ENCODE measurements around the gene SMAD3. TPM values are rescaled to one million over a fixed set of nuclear protein-coding genes. Genes with fewer than 3 reads are reported as not detected.

Gene SMAD3
- total RNA-seq, 1 donor from 2014 or later, result 89.3 TPM

- Histone ChIP-seq H3K27ac (peak overlapping the region; percentile 27 to 64), H3K27me3 (no peaks in the 10 kb centered on the region), H3K9me3 (no peaks in the 10 kb centered on the region), H3K4me3 (no peak overlapping the region), H3K4me1 (peaks cover 3 to 50% of the 10 kb centered on the region in 2 donors), H3K36me3 (peaks cover 0 to 16% of the 10 kb centered on the region in 2 donors)
- TF ChIP-seq, protein P1, sequence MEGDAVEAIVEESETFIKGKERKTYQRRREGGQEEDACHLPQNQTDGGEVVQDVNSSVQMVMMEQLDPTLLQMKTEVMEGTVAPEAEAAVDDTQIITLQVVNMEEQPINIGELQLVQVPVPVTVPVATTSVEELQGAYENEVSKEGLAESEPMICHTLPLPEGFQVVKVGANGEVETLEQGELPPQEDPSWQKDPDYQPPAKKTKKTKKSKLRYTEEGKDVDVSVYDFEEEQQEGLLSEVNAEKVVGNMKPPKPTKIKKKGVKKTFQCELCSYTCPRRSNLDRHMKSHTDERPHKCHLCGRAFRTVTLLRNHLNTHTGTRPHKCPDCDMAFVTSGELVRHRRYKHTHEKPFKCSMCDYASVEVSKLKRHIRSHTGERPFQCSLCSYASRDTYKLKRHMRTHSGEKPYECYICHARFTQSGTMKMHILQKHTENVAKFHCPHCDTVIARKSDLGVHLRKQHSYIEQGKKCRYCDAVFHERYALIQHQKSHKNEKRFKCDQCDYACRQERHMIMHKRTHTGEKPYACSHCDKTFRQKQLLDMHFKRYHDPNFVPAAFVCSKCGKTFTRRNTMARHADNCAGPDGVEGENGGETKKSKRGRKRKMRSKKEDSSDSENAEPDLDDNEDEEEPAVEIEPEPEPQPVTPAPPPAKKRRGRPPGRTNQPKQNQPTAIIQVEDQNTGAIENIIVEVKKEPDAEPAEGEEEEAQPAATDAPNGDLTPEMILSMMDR (IDR thresholded peaks at IDR 0.05), result no peak
- no peak for DNase-seq (ENCODE audit: low spot score in 2 of 2)
- intact Hi-C loops (cut with DNase I), result loop anchor here (10.0 kb wide), 1 partner anchor 492 kb away; the partner anchor contains the start of gene SMAD6
These were observed 131.4 kb downstream of the SMAD3 start for GRCh38 chr15:67196672-67197363.

GRCh38 chr15:67197364-67197695 is 131.9 kb downstream of the SMAD3 start:
- TF ChIP-seq, protein P1 (IDR thresholded peaks at IDR 0.05), result no peak
- no peaks in the 10 kb centered on the region for H3K27me3 ChIP-seq
- intact Hi-C loops (cut with DNase I), result loop anchor here (10.0 kb wide), 1 partner anchor 493 kb away; the partner anchor contains the start of gene SMAD6
- DNase-seq (ENCODE audit: low spot score in 2 of 2), result no peak
- peaks cover 0 to 11% of the 10 kb centered on the region in 2 donors for H3K36me3 ChIP-seq
- peak overlapping the region; percentile 27 to 64 for H3K27ac ChIP-seq
- H3K9me3 ChIP-seq, result no peaks in the 10 kb centered on the region
- H3K4me1 ChIP-seq, result peaks cover 3 to 50% of the 10 kb centered on the region in 2 donors
- no peak overlapping the region for H3K4me3 ChIP-seq

DNA sequence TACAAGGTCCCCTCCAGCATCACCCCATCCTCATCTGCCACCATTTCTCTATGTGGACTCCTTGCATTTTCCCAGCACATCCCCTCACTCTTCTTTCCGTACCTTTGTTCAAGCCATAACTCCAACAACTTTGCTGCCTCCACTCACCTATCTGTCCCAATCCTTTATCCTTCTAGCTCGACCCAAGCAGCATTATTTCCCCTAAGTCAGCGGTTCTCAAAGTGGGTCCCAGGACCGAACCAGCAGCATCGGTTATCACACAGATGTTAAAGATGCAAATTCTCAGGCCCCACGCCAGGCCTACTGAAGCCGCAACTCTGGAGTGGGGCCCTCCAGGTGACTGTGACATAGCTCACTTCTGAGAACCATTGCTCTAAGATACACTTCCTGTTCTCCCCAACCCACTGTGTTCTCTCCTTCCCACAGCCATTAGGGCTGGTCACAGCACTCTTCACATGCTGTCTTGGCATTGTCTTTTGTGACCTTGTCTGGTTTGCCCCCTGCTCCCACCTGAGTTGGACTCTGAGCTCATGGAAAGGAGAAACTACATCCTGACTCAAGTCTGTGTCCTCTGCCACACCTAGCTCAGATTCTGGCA is 132.9 kb downstream of the SMAD3 start:
- Histone ChIP-seq H3K27ac (peak overlapping the region in 1 of 2 donors; percentile 76), H3K4me1 (peaks cover 3 to 46% of the 10 kb centered on the region in 2 donors), H3K27me3 (no peaks in the 10 kb centered on the region), H3K36me3 (peaks cover 0 to 8% of the 10 kb centered on the region in 2 donors), H3K4me3 (no peak overlapping the region), H3K9me3 (no peaks in the 10 kb centered on the region)
- TF ChIP-seq, protein P1 (IDR thresholded peaks at IDR 0.05), result no peak
- DNase-seq (ENCODE audit: low spot score in 2 of 2), result no peak
- intact Hi-C loops (cut with DNase I), result loop anchor here (10.0 kb wide), 1 partner anchor 493 kb away; the partner anchor contains the start of gene SMAD6

DNA sequence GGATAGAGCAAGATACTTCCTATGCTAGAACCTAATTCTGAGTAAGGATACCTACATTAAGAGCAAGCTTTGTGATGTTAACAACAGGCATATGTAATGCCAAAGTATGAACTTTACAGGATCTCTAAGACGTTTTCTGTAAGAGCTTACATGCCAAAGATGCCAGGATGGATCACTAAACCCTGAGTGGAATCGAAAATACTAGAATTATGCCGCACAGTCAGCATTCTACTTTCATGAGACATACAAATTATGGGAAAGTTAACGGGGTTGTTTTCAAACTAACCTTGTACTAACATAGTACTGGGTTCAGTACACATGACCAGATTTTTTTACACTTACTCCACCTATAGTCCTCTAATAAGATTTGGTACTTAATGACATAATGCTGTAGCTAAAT is 134.0 kb downstream of the SMAD3 start:
- peaks cover 3 to 42% of the 10 kb centered on the region in 2 donors for H3K4me1 ChIP-seq
- DNase-seq (ENCODE audit: low spot score in 2 of 2), result no peak
- TF ChIP-seq, protein P1 (IDR thresholded peaks at IDR 0.05), result no peak
- no peaks in the 10 kb centered on the region for H3K27me3 ChIP-seq
- H3K9me3 ChIP-seq, result no peaks in the 10 kb centered on the region
- H3K4me3 ChIP-seq, result no peak overlapping the region
- intact Hi-C loops (cut with DNase I), result loop anchor here (10.0 kb wide), 1 partner anchor 495 kb away; the partner anchor contains the start of gene SMAD6
- H3K27ac ChIP-seq, result peak overlapping the region; percentile 57 to 76
- H3K36me3 ChIP-seq, result peaks cover 0 to 8% of the 10 kb centered on the region in 2 donors

GRCh38 chr15:67199881-67200763 is 134.7 kb downstream of the SMAD3 start:
- Histone ChIP-seq H3K4me3 (no peak overlapping the region), H3K9me3 (no peaks in the 10 kb centered on the region), H3K27me3 (no peaks in the 10 kb centered on the region), H3K36me3 (peaks cover 0 to 5% of the 10 kb centered on the region in 2 donors), H3K4me1 (peaks cover 3 to 35% of the 10 kb centered on the region in 2 donors), H3K27ac (peak overlapping the region; percentile 57 to 76)
- TF ChIP-seq, protein P1 (IDR thresholded peaks at IDR 0.05), result no peak
- intact Hi-C loops (cut with DNase I), result loop anchor here (2.0 to 10.0 kb wide), 2 partner anchors 55 to 495 kb away; partner anchors contain the start of genes AAGAB, IQCH and SMAD6
- no peak for DNase-seq (ENCODE audit: low spot score in 2 of 2)
